WTC11 (cell line): Measurements from ENCODE around the gene EMSY. TPM values are rescaled to one million over a fixed set of nuclear protein-coding genes. Genes with fewer than 3 reads are reported as not detected.

Experiments
- ATAC-seq: fragments of 200-7000 bp; cut with Tn5 transposase; 2 replicates; pipeline ENCODE4 v1.10.0; 2021; ENCODE audit warnings: mild to moderate bottlenecking, moderate library complexity
- CTCF ChIA-PET: fragments of 300-600 bp; sonication (Branson Sonifier 250); formaldehyde crosslinking; loops from one replicate; lab custom pipeline; 2021; ENCODE audit warnings: antibody characterized with exemption; lab: Charles Lee
- POLR2A ChIA-PET: fragments of 350-600 bp; sonication (Branson Sonifier 250); formaldehyde crosslinking; loops from one replicate; lab custom pipeline; 2021; ENCODE audit warnings: antibody characterized with exemption; lab: Charles Lee
- DNase-seq: peaks from one replicate; pipeline ENCODE4 v3.0.0; 2021; ENCODE audit warnings: low spot score
- H3K27ac Mint-ChIP-seq: 2 replicates; pipeline ENCODE4 v1.8.0; 2021; ENCODE audit warnings: mixed read lengths
- H3K27me3 Mint-ChIP-seq: 2 replicates; pipeline ENCODE4 v1.8.0; 2021; ENCODE audit warnings: low read depth, mild to moderate bottlenecking, moderate library complexity, mixed read lengths
- H3K36me3 Mint-ChIP-seq: 2 replicates; pipeline ENCODE4 v1.8.0; 2021; ENCODE audit warnings: mixed read lengths
- H3K4me1 Mint-ChIP-seq: 2 replicates; pipeline ENCODE4 v1.8.0; 2022; ENCODE audit warnings: mixed read lengths
- H3K4me3 Mint-ChIP-seq: 2 replicates; pipeline ENCODE4 v1.8.0; 2021; ENCODE audit warnings: mild to moderate bottlenecking, moderate library complexity, mixed read lengths
- H3K9me3 Mint-ChIP-seq: 2 replicates; pipeline ENCODE4 v1.8.0; 2021; ENCODE audit warnings: mixed read lengths
- AR ChIP-seq: fragments of 250-450 bp; sonication (Bioruptor Pico); IDR thresholded peaks from 2 replicates; pipeline ENCODE4 v1.9.0; 2021; ENCODE audit warnings: mild to moderate bottlenecking
- ATF1 ChIP-seq: sonication (generic); formaldehyde crosslinking; IDR thresholded peaks from 2 replicates; pipeline ENCODE4 v1.8.1; 2023; ENCODE audit warnings: mild to moderate bottlenecking, moderate library complexity, missing genetic modification reagents
- ATF6 ChIP-seq: sonication (generic); formaldehyde crosslinking; IDR thresholded peaks from 2 replicates; pipeline ENCODE4 v1.8.1; 2023; ENCODE audit warnings: mild to moderate bottlenecking, missing genetic modification reagents
- CBFB ChIP-seq: sonication (generic); formaldehyde crosslinking; IDR thresholded peaks from 2 replicates; pipeline ENCODE4 v1.8.1; 2022; ENCODE audit warnings: mild to moderate bottlenecking, low read depth, missing genetic modification reagents
- CREB1 ChIP-seq: sonication (generic); formaldehyde crosslinking; IDR thresholded peaks from 2 replicates; pipeline ENCODE4 v1.8.0; 2023; ENCODE audit warnings: mild to moderate bottlenecking, missing genetic modification reagents
- CREM ChIP-seq: sonication (generic); formaldehyde crosslinking; IDR thresholded peaks from 2 replicates; pipeline ENCODE4 v1.8.1; 2022; ENCODE audit warnings: mild to moderate bottlenecking, missing genetic modification reagents, moderate library complexity
- E2F5 ChIP-seq: sonication (generic); formaldehyde crosslinking; IDR thresholded peaks from 2 replicates; pipeline ENCODE4 v1.8.1; 2022; ENCODE audit warnings: mild to moderate bottlenecking, moderate library complexity, missing genetic modification reagents
- FOXJ3 ChIP-seq: sonication (generic); formaldehyde crosslinking; IDR thresholded peaks from 2 replicates; pipeline ENCODE4 v1.9.0; 2021; ENCODE audit warnings: missing genetic modification reagents, mild to moderate bottlenecking, borderline replicate concordance
- HMGA2 ChIP-seq: fragments of 250-450 bp; sonication (Bioruptor Pico); IDR thresholded peaks from 2 replicates; pipeline ENCODE4 v1.4.0; 2021; ENCODE audit warnings: mild to moderate bottlenecking, moderate library complexity
- IRF2 ChIP-seq: sonication (generic); formaldehyde crosslinking; IDR thresholded peaks from 2 replicates; pipeline ENCODE4 v1.8.0; 2022; ENCODE audit warnings: low read depth, missing genetic modification reagents, borderline replicate concordance
- KAT7 ChIP-seq: sonication (generic); formaldehyde crosslinking; IDR thresholded peaks from 2 replicates; pipeline ENCODE4 v1.8.1; 2023; ENCODE audit warnings: missing genetic modification reagents, mild to moderate bottlenecking, borderline replicate concordance
- MLX ChIP-seq: sonication (generic); formaldehyde crosslinking; IDR thresholded peaks from 2 replicates; pipeline ENCODE4 v1.8.1; 2023; ENCODE audit warnings: mild to moderate bottlenecking, missing genetic modification reagents, moderate library complexity
- MYBL2 ChIP-seq: sonication (generic); formaldehyde crosslinking; IDR thresholded peaks from 2 replicates; pipeline ENCODE4 v1.8.1; 2023; ENCODE audit warnings: mild to moderate bottlenecking, moderate library complexity, missing genetic modification reagents
- NR2C2 ChIP-seq: sonication (generic); formaldehyde crosslinking; IDR thresholded peaks from 2 replicates; pipeline ENCODE4 v1.8.0; 2022; ENCODE audit warnings: mild to moderate bottlenecking, missing genetic modification reagents
- PREB ChIP-seq: sonication (generic); formaldehyde crosslinking; IDR thresholded peaks from 2 replicates; pipeline ENCODE4 v1.8.1; 2022; ENCODE audit warnings: mild to moderate bottlenecking, missing genetic modification reagents, moderate library complexity, borderline replicate concordance
- RELA ChIP-seq: sonication (generic); formaldehyde crosslinking; IDR thresholded peaks from 2 replicates; pipeline ENCODE4 v1.8.1; 2022; ENCODE audit warnings: missing genetic modification reagents, mild to moderate bottlenecking, borderline replicate concordance
- RORB ChIP-seq: fragments of 250-450 bp; sonication (Bioruptor Pico); IDR thresholded peaks from 2 replicates; pipeline ENCODE4 v1.9.0; 2021; ENCODE audit warnings: mild to moderate bottlenecking
- SOX15 ChIP-seq: fragments of 250-450 bp; sonication (Bioruptor Pico); IDR thresholded peaks from 2 replicates; pipeline ENCODE4 v1.9.0; 2021; ENCODE audit warnings: mild to moderate bottlenecking
- ZBTB21 ChIP-seq: sonication (generic); formaldehyde crosslinking; IDR thresholded peaks from 2 replicates; pipeline ENCODE4 v1.8.1; 2023; ENCODE audit warnings: mild to moderate bottlenecking, missing genetic modification reagents, borderline replicate concordance
- ZBTB43 ChIP-seq: sonication (generic); formaldehyde crosslinking; IDR thresholded peaks from 2 replicates; pipeline ENCODE4 v1.8.1; 2023; ENCODE audit warnings: mild to moderate bottlenecking, missing genetic modification reagents
- ZMAT4 ChIP-seq: fragments of 250-450 bp; sonication (Bioruptor Pico); IDR thresholded peaks from 2 replicates; pipeline ENCODE4 v1.9.0; 2021; ENCODE audit warnings: mild to moderate bottlenecking
- ZNF121 ChIP-seq: sonication (generic); formaldehyde crosslinking; IDR thresholded peaks from 2 replicates; pipeline ENCODE4 v1.8.0; 2023; ENCODE audit warnings: missing genetic modification reagents
- ZNF219 ChIP-seq: sonication (generic); formaldehyde crosslinking; IDR thresholded peaks from 2 replicates; pipeline ENCODE4 v1.8.0; 2023; ENCODE audit warnings: missing genetic modification reagents, mild to moderate bottlenecking, borderline replicate concordance
- ZNF317 ChIP-seq: sonication (generic); formaldehyde crosslinking; IDR thresholded peaks from 2 replicates; pipeline ENCODE4 v1.8.1; 2023; ENCODE audit warnings: low read depth, mild to moderate bottlenecking, moderate library complexity, missing genetic modification reagents, borderline replicate concordance
- ZNF671 ChIP-seq: fragments of 250-450 bp; sonication (Bioruptor Pico); IDR thresholded peaks from 2 replicates; pipeline ENCODE4 v1.8.0; 2021; ENCODE audit warnings: mild to moderate bottlenecking
- total RNA-seq: library from RNA; stranded (reverse); gene quantifications from 3 replicates; pipeline ENCODE4 v1.2.3, GENCODE V29; 2021

EMSY gene
- total RNA-seq, 1 experiment from 2014 or later, result 31.1 TPM

- TF ChIP-seq ZMAT4 (CRISPR knock-in tag) (no peak), CBFB (CRISPR knock-in tag) (peak; percentile 64; the same call in 1 of the 2 replicates), E2F5 (CRISPR knock-in tag) (peak; percentile 90), CREB1 (CRISPR knock-in tag) (no peak), ZNF671 (CRISPR knock-in tag) (peak; percentile 62; the same call in 1 of the 2 replicates), FOXJ3 (CRISPR knock-in tag) (no peak)
- TF ChIP-seq, all 79 proteins: peak for 15
These were observed at the start of gene EMSY (continued) for GRCh38 chr11:76444384-76445120.

GRCh38 chr11:76395296-76395695, 49.5 kb upstream of the EMSY start:
- H3K9me3 Mint-ChIP-seq, result no peaks in the 10 kb centered on the region
- no peaks in the 10 kb centered on the region for H3K36me3 Mint-ChIP-seq
- H3K4me1 Mint-ChIP-seq, result no peaks in the 10 kb centered on the region
- no peaks in the 10 kb centered on the region; the same call in 1 of the 2 replicates for H3K27me3 Mint-ChIP-seq
- ChIA-PET POLR2A (no interaction called here), CTCF (no interaction called here)
- ATAC-seq, result no peak
- DNase-seq, result no peak
- no peak overlapping the region for H3K4me3 Mint-ChIP-seq
- TF ChIP-seq KAT7 (CRISPR knock-in tag) (no peak), ZNF121 (CRISPR knock-in tag) (no peak), ZNF317 (no peak)
- H3K27ac Mint-ChIP-seq, result no peak overlapping the region

GRCh38 chr11:76397383-76397782, 47.4 kb upstream of the EMSY start:
- ChIA-PET CTCF (no interaction called here), POLR2A (no interaction called here)
- H3K4me1 Mint-ChIP-seq, result no peaks in the 10 kb centered on the region
- H3K27ac Mint-ChIP-seq, result no peak overlapping the region
- no peaks in the 10 kb centered on the region; the same call in 1 of the 2 replicates for H3K27me3 Mint-ChIP-seq
- ATAC-seq (no peak), DNase-seq (no peak)
- H3K9me3 Mint-ChIP-seq, result no peaks in the 10 kb centered on the region
- no peaks in the 10 kb centered on the region for H3K36me3 Mint-ChIP-seq
- H3K4me3 Mint-ChIP-seq, result no peak overlapping the region
- TF ChIP-seq ZBTB43 (CRISPR knock-in tag), result no peak
- no peak for TF ChIP-seq ATF1 (CRISPR knock-in tag)
- TF ChIP-seq ZBTB21 (CRISPR knock-in tag), result no peak
- TF ChIP-seq CREM (CRISPR knock-in tag), result no peak
- no peak for TF ChIP-seq ZNF219 (CRISPR knock-in tag)
- no peak for TF ChIP-seq ATF6 (CRISPR knock-in tag)
- TF ChIP-seq AR (CRISPR knock-in tag), result no peak
- TF ChIP-seq NR2C2 (CRISPR knock-in tag), result no peak
- no peak for TF ChIP-seq MYBL2 (CRISPR knock-in tag)
- no peak for TF ChIP-seq MLX (CRISPR knock-in tag)
- TF ChIP-seq IRF2 (CRISPR knock-in tag), result no peak
- TF ChIP-seq RORB (CRISPR knock-in tag), result no peak
- no peak for TF ChIP-seq SOX15
- TF ChIP-seq RELA (CRISPR knock-in tag), result no peak
- TF ChIP-seq PREB (CRISPR knock-in tag), result no peak
- no peak for TF ChIP-seq HMGA2 (CRISPR knock-in tag)
